MM.1S (cell line): ENCODE measurements around the gene HSD17B11.

Experiments used
- DNase-seq: peaks from one replicate; pipeline ENCODE4 v3.0.0-alpha.2; 2015
- H2AFZ ChIP-seq: fragments of 300-600 bp; sonication (generic); 2 replicates; pipeline ENCODE4 v1.6.0; 2016; ENCODE audit warnings: antibody characterized with exemption, low read length
- H3F3A ChIP-seq: fragments of 300-600 bp; sonication (generic); 2 replicates; pipeline ENCODE4 v1.6.1; 2016; ENCODE audit warnings: mild to moderate bottlenecking, antibody characterized with exemption, low read length, moderate library complexity, mixed read lengths; ENCODE audit not compliant: insufficient read depth
- H3K27ac ChIP-seq: fragments of 300-600 bp; sonication (generic); 2 replicates; pipeline ENCODE4 v1.5.1; 2016; ENCODE audit warnings: mild to moderate bottlenecking, low read length
- H3K27me3 ChIP-seq: fragments of 300-600 bp; sonication (generic); replicated peaks from 2 replicates; pipeline ENCODE4 v1.6.0; 2016; ENCODE audit warnings: low read length; ENCODE audit not compliant: insufficient read depth
- H3K36me3 ChIP-seq: fragments of 300-600 bp; sonication (generic); replicated peaks from 2 replicates; pipeline ENCODE4 v1.6.1; 2016; ENCODE audit warnings: mild to moderate bottlenecking, low read length, mixed read lengths; ENCODE audit not compliant: insufficient read depth
- H3K4me1 ChIP-seq: fragments of 300-600 bp; sonication (generic); 2 replicates; pipeline ENCODE4 v1.6.1; 2016; ENCODE audit warnings: low read length, mixed read lengths
- H3K4me2 ChIP-seq: fragments of 300-600 bp; sonication (generic); 2 replicates; pipeline ENCODE4 v1.6.0; 2016; ENCODE audit warnings: low read depth, low read length
- H3K4me3 ChIP-seq: fragments of 300-600 bp; sonication (generic); 2 replicates; pipeline ENCODE4 v1.5.1; 2016; ENCODE audit warnings: low read length, mixed read lengths
- H3K79me2 ChIP-seq: fragments of 300-600 bp; sonication (generic); 2 replicates; pipeline ENCODE4 v1.6.1; 2016; ENCODE audit warnings: mixed run types, low read length, mixed read lengths
- H3K9ac ChIP-seq: fragments of 300-600 bp; sonication (generic); 2 replicates; pipeline ENCODE4 v1.6.1; 2016; ENCODE audit warnings: low read length, mixed read lengths
- H3K9me2 ChIP-seq: fragments of 300-600 bp; sonication (generic); replicated peaks from 2 replicates; pipeline ENCODE4 v1.6.1; 2016; ENCODE audit warnings: mild to moderate bottlenecking, low read length, mixed read lengths; ENCODE audit not compliant: insufficient read depth
- H3K9me3 ChIP-seq: fragments of 300-600 bp; sonication (generic); replicated peaks from 2 replicates; pipeline ENCODE4 v1.6.1; 2016; ENCODE audit warnings: mild to moderate bottlenecking, low read length, mixed read lengths; ENCODE audit not compliant: insufficient read depth
- H4K20me1 ChIP-seq: fragments of 300-600 bp; sonication (generic); 2 replicates; pipeline ENCODE4 v1.6.1; 2016; ENCODE audit warnings: mild to moderate bottlenecking, low read length, moderate library complexity, mixed read lengths; ENCODE audit not compliant: insufficient read depth
- EZH2 ChIP-seq: fragments of 300-600 bp; sonication (generic); optimal IDR thresholded peaks from 2 replicates; pipeline ENCODE3; 2017; ENCODE audit warnings: low read depth, mild to moderate bottlenecking, antibody characterized with exemption, low read length, mixed read lengths
- EZH2phosphoT487 ChIP-seq: fragments of 300-600 bp; sonication (generic); IDR thresholded peaks from 2 replicates; pipeline ENCODE4 v1.6.1; 2018; ENCODE audit warnings: antibody characterized with exemption, low read length
- TF ChIP-seq, protein P1 (sequence below): fragments of 300-600 bp; sonication (generic); IDR thresholded peaks from 2 replicates; pipeline ENCODE4 v1.5.1; 2016; ENCODE audit warnings: antibody characterized with exemption, low read length, mixed read lengths

Gene HSD17B11

DNA sequence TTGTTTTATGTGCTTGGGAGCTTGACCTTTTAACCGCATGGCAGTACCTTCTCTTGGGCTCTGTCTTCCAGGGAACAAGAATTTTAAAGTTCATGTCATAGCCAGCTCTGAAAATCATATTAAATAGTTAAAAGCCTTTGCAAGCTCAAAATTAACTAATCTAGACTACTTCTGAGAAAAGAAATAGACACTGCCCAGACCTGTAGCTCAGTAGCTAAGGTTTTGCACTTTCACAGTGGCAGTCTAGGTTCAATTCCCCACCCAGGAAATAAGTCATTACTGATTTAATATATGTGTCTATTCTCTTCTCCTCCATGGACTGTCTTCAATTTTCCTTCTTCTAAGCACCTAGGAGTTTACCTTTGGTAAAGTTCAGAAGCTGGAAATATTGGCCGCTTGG, 27.4 kb downstream of the HSD17B11 start:
- Histone ChIP-seq H3K4me1 (no peaks in the 10 kb centered on the region), H3K9ac (no peak overlapping the region), H3K36me3 (no peaks in the 10 kb centered on the region; the same call in 1 of the 2 replicates), H4K20me1 (no peaks in the 10 kb centered on the region), H3F3A (no peaks in the 10 kb centered on the region), H3K9me2 (no peaks in the 10 kb centered on the region), H3K9me3 (no peaks in the 10 kb centered on the region), H3K4me3 (no peak overlapping the region), H3K27me3 (no peaks in the 10 kb centered on the region), H3K79me2 (no peaks in the 10 kb centered on the region), H3K4me2 (no peak overlapping the region), H3K27ac (no peak overlapping the region), H2AFZ (no peak overlapping the region)
- TF ChIP-seq, protein P1, sequence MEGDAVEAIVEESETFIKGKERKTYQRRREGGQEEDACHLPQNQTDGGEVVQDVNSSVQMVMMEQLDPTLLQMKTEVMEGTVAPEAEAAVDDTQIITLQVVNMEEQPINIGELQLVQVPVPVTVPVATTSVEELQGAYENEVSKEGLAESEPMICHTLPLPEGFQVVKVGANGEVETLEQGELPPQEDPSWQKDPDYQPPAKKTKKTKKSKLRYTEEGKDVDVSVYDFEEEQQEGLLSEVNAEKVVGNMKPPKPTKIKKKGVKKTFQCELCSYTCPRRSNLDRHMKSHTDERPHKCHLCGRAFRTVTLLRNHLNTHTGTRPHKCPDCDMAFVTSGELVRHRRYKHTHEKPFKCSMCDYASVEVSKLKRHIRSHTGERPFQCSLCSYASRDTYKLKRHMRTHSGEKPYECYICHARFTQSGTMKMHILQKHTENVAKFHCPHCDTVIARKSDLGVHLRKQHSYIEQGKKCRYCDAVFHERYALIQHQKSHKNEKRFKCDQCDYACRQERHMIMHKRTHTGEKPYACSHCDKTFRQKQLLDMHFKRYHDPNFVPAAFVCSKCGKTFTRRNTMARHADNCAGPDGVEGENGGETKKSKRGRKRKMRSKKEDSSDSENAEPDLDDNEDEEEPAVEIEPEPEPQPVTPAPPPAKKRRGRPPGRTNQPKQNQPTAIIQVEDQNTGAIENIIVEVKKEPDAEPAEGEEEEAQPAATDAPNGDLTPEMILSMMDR: no peak
- TF ChIP-seq EZH2phosphoT487: no peak
- no peak for TF ChIP-seq EZH2
- DNase-seq: no peak

DNA sequence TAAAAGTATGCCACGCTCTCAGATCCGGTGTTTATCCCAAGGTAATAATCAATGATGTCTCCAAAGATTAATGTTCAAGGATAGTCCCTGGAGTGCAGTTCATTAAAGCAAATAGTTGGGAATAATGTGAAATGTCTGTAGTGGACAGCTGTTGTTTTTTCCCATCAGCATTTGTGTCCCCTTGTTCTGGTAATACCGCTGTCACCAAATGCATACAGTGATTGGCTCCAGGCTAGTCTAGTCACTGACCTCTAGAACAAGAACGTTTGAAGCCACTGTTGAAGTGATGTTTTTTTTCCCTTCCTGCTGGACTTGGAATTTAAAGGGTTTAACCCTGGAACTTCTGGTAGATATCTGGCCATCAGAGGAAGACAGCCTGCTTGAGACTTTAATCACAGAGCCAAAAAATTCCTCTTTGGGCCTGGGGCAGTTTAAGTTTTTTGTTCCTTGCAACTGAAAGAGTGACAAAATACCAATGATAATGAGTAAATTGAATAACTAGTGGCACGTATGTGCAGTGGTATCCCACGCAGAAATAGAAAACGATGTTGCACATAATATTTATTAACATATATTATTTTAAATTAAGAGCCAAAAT, 30.6 kb downstream of the HSD17B11 start:
- Histone ChIP-seq H3K9ac (no peak overlapping the region), H3K79me2 (no peaks in the 10 kb centered on the region), H4K20me1 (no peaks in the 10 kb centered on the region), H2AFZ (no peak overlapping the region), H3F3A (no peaks in the 10 kb centered on the region), H3K4me3 (no peak overlapping the region), H3K4me2 (no peak overlapping the region), H3K27me3 (no peaks in the 10 kb centered on the region), H3K27ac (no peak overlapping the region), H3K9me2 (no peaks in the 10 kb centered on the region), H3K9me3 (no peaks in the 10 kb centered on the region), H3K4me1 (no peaks in the 10 kb centered on the region), H3K36me3 (no peaks in the 10 kb centered on the region; the same call in 1 of the 2 replicates)
- TF ChIP-seq EZH2phosphoT487 (no peak), EZH2 (no peak)
- TF ChIP-seq, protein P1: no peak
- DNase-seq: no peak

DNA sequence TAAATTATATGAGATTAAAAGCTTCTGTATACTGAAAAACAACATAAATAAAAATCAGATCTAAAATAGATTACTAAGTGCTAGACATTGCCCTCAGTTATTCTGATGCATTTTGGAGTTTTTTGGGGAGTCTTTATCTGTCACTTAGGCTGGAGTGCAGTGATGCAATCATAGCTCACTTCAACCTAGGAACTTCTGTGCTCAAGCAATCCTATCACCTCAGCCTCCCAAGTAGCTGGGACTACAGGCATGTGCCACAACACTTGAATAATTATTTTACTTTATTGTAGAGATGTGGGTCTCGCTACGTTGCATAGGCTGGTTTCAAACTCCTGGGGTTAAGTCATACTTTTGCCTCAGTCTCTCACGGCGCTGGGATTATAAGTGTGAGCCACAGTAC, 31.7 kb downstream of the HSD17B11 start:
- TF ChIP-seq, protein P1: no peak
- TF ChIP-seq EZH2 (no peak), EZH2phosphoT487 (no peak)
- DNase-seq: no peak

More for the DNA sequence above, 31.7 kb downstream of the HSD17B11 start:
- no peak overlapping the region for H3K27ac ChIP-seq
- H3K4me1 ChIP-seq: no peaks in the 10 kb centered on the region
- H4K20me1 ChIP-seq: no peaks in the 10 kb centered on the region
- H3K79me2 ChIP-seq: no peaks in the 10 kb centered on the region
- H3F3A ChIP-seq: no peaks in the 10 kb centered on the region
- H3K4me3 ChIP-seq: no peak overlapping the region
- H3K36me3 ChIP-seq: no peaks in the 10 kb centered on the region; the same call in 1 of the 2 replicates
- no peaks in the 10 kb centered on the region for H3K9me3 ChIP-seq
- no peak overlapping the region for H2AFZ ChIP-seq
- no peak overlapping the region for H3K9ac ChIP-seq
- H3K27me3 ChIP-seq: no peaks in the 10 kb centered on the region
- H3K4me2 ChIP-seq: no peak overlapping the region
- H3K9me2 ChIP-seq: no peaks in the 10 kb centered on the region
